ENCODE results near the gene MINPP1. TPM values are rescaled to one million over a fixed set of nuclear protein-coding genes. Genes with fewer than 3 reads are reported as not detected.

MINPP1 gene
- total RNA-seq, 1 donor from 2014 or later: 64.2 TPM

DNA sequence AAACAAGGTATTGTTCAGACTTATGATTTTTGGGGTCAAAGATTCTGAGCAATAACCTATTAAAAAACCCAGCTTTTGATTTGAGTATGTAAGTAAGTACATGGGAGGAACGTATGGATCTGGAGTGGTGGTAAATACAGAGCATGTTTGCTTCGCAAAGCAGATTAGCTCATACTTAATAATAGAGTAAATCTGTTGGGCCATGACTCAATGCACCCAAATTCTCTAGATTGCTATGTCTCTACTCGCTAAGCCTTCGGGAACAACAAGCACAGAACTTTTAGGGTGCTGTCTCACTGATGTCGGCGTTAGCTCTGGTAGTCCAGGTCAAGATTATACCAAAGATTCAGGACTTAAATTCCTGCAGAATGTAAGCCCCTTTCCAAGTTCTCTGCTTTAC lies 807 bp upstream of the MINPP1 start:
- H3K27ac ChIP-seq: no peak overlapping the region
- peaks cover 23% of the 10 kb centered on the region for H3K4me1 Mint-ChIP-seq
- TF ChIP-seq EZH2 (IDR thresholded peaks at IDR 0.05) (no peak), EZH2phosphoT487 (IDR thresholded peaks at IDR 0.05) (no peak)
- TF ChIP-seq, protein P1, sequence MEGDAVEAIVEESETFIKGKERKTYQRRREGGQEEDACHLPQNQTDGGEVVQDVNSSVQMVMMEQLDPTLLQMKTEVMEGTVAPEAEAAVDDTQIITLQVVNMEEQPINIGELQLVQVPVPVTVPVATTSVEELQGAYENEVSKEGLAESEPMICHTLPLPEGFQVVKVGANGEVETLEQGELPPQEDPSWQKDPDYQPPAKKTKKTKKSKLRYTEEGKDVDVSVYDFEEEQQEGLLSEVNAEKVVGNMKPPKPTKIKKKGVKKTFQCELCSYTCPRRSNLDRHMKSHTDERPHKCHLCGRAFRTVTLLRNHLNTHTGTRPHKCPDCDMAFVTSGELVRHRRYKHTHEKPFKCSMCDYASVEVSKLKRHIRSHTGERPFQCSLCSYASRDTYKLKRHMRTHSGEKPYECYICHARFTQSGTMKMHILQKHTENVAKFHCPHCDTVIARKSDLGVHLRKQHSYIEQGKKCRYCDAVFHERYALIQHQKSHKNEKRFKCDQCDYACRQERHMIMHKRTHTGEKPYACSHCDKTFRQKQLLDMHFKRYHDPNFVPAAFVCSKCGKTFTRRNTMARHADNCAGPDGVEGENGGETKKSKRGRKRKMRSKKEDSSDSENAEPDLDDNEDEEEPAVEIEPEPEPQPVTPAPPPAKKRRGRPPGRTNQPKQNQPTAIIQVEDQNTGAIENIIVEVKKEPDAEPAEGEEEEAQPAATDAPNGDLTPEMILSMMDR (IDR thresholded peaks at IDR 0.05): no peak

DNA sequence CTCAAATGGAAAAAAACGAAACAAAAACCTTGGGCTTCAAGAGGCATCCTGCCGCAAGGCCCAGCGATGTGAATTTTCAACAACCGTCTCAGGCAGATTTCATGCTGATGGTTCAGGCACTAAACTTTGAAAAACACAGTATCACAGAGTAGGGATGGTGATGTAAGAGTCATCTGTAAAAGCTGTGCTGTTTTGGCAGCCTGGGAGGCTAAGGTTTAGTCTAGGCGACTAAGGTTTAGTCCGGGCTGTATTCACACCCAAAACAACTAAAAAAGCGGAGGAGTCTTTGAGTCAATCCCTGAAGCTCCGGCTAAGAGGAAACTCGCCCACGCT lies 420 bp upstream of the MINPP1 start:
- H3K27ac ChIP-seq: peak overlapping the region; percentile 69
- TF ChIP-seq, protein P1 (IDR thresholded peaks at IDR 0.05): no peak
- TF ChIP-seq EZH2phosphoT487 (IDR thresholded peaks at IDR 0.05) (no peak), EZH2 (IDR thresholded peaks at IDR 0.05) (no peak)
- peak overlapping the region; percentile 30 for H3K27ac Mint-ChIP-seq
- peaks cover 32% of the 10 kb centered on the region for H4K20me1 ChIP-seq (ENCODE audit: low read depth)
- H3K27me3 Mint-ChIP-seq (ENCODE audit: insufficient read depth, low read depth): no peaks in the 10 kb centered on the region
- H3K4me3 Mint-ChIP-seq: peak overlapping the region; percentile 95
- peak overlapping the region; percentile 99 for H2AFZ ChIP-seq (replicated peaks)
- H3K9me3 Mint-ChIP-seq: no peaks in the 10 kb centered on the region
- H3K27me3 ChIP-seq: no peaks in the 10 kb centered on the region
- H3K4me1 ChIP-seq: peaks cover 15% of the 10 kb centered on the region
- H3K4me2 ChIP-seq: peak overlapping the region; percentile 93
- peaks cover 16% of the 10 kb centered on the region for H3F3A ChIP-seq (ENCODE audit: low read depth)
- H3K36me3 Mint-ChIP-seq: no peaks in the 10 kb centered on the region
- H3K4me3 ChIP-seq: peak overlapping the region; percentile 99
- peaks cover 10% of the 10 kb centered on the region for H3K36me3 ChIP-seq
- peaks cover 51% of the 10 kb centered on the region for H3K79me2 ChIP-seq (ENCODE audit: low read depth)
- H3K4me1 Mint-ChIP-seq: peaks cover 23% of the 10 kb centered on the region
- no peaks in the 10 kb centered on the region for H3K9me3 ChIP-seq (ENCODE audit: low read depth)
- H3K9ac ChIP-seq: peak overlapping the region; percentile 59
- DNase-seq (ENCODE audit: low spot score): no peak

More for the DNA sequence above, 807 bp upstream of the MINPP1 start:
- H3K36me3 Mint-ChIP-seq: no peaks in the 10 kb centered on the region
- H3K9me3 ChIP-seq (ENCODE audit: low read depth): no peaks in the 10 kb centered on the region
- H3K79me2 ChIP-seq (ENCODE audit: low read depth): peaks cover 50% of the 10 kb centered on the region
- H3K4me1 ChIP-seq: peaks cover 15% of the 10 kb centered on the region
- H3K9ac ChIP-seq: peak overlapping the region; percentile 59
- H3K27ac Mint-ChIP-seq: no peak overlapping the region
- peak overlapping the region; percentile 95 for H3K4me3 Mint-ChIP-seq
- H3K9me3 Mint-ChIP-seq: no peaks in the 10 kb centered on the region
- peak overlapping the region; percentile 93 for H3K4me2 ChIP-seq
- no peaks in the 10 kb centered on the region for H3K27me3 ChIP-seq
- peaks cover 16% of the 10 kb centered on the region for H3F3A ChIP-seq (ENCODE audit: low read depth)
- no peaks in the 10 kb centered on the region for H3K27me3 Mint-ChIP-seq (ENCODE audit: insufficient read depth, low read depth)
- peaks cover 10% of the 10 kb centered on the region for H3K36me3 ChIP-seq
- peak overlapping the region; percentile 99 for H2AFZ ChIP-seq (replicated peaks)
- H4K20me1 ChIP-seq (ENCODE audit: low read depth): peaks cover 32% of the 10 kb centered on the region
- peak overlapping the region; percentile 99 for H3K4me3 ChIP-seq
- DNase-seq (ENCODE audit: low spot score): peak; percentile 2

DNA sequence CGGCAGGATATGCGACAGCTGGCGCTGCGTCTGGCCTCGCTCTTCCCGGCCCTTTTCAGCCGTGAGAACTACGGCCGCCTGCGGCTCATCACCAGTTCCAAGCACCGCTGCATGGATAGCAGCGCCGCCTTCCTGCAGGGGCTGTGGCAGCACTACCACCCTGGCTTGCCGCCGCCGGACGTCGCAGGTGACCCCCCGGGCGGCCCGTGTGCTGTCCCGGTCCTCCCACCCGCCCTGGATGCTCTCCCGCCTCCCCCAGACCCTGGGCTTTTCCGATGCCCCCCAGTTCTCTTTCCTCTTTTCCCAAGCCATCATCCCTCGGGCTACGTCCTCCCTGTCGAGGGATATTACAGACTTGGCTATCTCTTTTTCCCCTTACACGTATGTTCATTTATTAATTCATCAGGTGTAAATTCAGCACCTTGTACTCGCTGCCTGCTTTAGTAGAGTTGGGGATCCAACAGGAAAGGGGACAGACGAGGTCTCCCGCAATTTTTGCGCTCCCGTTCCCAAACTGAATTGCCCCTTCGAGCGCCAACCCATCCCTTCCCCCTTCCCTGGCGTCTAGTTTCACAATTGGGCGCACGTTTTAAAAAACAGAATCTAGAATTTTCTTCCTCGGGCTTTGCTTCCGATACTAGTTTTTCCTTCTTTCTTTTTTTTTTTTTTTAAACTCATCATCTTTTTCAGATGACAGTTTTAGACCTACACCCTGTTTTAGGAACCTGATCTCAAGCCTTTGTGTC lies 846 bp downstream of the MINPP1 start:
- Mint-ChIP-seq H3K36me3 (no peaks in the 10 kb centered on the region), H3K9me3 (no peaks in the 10 kb centered on the region), H3K27ac (peak overlapping the region; percentile 87), H3K4me3 (peak overlapping the region; percentile 95), H3K27me3 (ENCODE audit: insufficient read depth, low read depth) (no peaks in the 10 kb centered on the region), H3K4me1 (peaks cover 23% of the 10 kb centered on the region)
- Histone ChIP-seq H3K36me3 (peaks cover 20% of the 10 kb centered on the region), H3K4me2 (peak overlapping the region; percentile 93), H3K9ac (peak overlapping the region; percentile 59), H4K20me1 (ENCODE audit: low read depth) (peaks cover 39% of the 10 kb centered on the region), H3K9me3 (ENCODE audit: low read depth) (no peaks in the 10 kb centered on the region), H3K4me3 (peak overlapping the region; percentile 99), H3K79me2 (ENCODE audit: low read depth) (peaks cover 59% of the 10 kb centered on the region), H3F3A (ENCODE audit: low read depth) (peaks cover 16% of the 10 kb centered on the region), H3K27ac (no peak overlapping the region), H3K4me1 (peaks cover 15% of the 10 kb centered on the region), H2AFZ (replicated peaks) (peak overlapping the region; percentile 99), H3K27me3 (no peaks in the 10 kb centered on the region)
- TF ChIP-seq, protein P1 (IDR thresholded peaks at IDR 0.05): peak; percentile 61
- no peak for TF ChIP-seq EZH2 (IDR thresholded peaks at IDR 0.05)
- DNase-seq (ENCODE audit: low spot score): peak; percentile 78

All from neural progenitor cell (in vitro differentiated cells).